ENCODE results near the gene NEO1.

Gene NEO1

DNA sequence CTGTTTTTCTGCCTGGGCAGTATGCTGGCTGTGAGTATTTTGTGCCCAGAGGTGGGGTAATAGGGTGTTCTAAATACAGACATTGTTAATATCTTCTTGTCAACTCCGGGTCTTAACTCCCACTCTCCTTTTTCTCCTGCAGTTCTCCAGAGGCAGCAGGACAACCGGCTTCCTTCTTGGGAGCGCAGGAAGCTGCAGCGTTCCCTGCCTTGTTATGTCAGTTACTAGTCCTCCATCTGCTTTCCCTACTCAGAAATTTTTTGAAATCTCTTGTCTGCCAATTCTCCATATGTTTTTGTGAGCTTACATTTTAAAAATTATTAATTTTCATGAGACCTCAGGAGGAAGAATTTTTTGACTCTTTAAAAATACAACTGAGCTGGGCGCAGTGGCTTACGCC, 67.2 kb downstream of the NEO1 start:
- H3K4me2 ChIP-seq (ENCODE audit: low read depth, low read length, poor library complexity, severe bottlenecking), result no peak overlapping the region
- H3K9me3 ChIP-seq (ENCODE audit: insufficient read depth, low read length), result no peaks in the 10 kb centered on the region
- H3F3A ChIP-seq (ENCODE audit: insufficient read depth), result no peaks in the 10 kb centered on the region
- H3K27me3 ChIP-seq (ENCODE audit: low read length), result no peaks in the 10 kb centered on the region
- H3K4me3 ChIP-seq (ENCODE audit: insufficient read depth, low read length, poor library complexity, severe bottlenecking), result no peak overlapping the region
- no peaks in the 10 kb centered on the region for H3K9me2 ChIP-seq (replicated peaks; ENCODE audit: insufficient read depth, low read length)
- H3K36me3 ChIP-seq (ENCODE audit: low read length), result no peaks in the 10 kb centered on the region
- no peaks in the 10 kb centered on the region for H4K20me1 ChIP-seq (ENCODE audit: low read depth, low read length)
- TF ChIP-seq EZH2phosphoT487 (conservative IDR thresholded peaks at IDR 0.05; ENCODE audit: low read length) (no peak), CTCF (IDR thresholded peaks at IDR 0.05; ENCODE audit: insufficient read depth, low read length, poor library complexity, severe bottlenecking) (no peak)
- no peak overlapping the region for H3K9ac ChIP-seq (ENCODE audit: low read length)
- H3K27ac ChIP-seq (ENCODE audit: low read depth, low read length), result no peak overlapping the region
- no peak overlapping the region for H2AFZ ChIP-seq (ENCODE audit: low read depth, low read length, severe bottlenecking)
- no peaks in the 10 kb centered on the region for H3K79me2 ChIP-seq (ENCODE audit: insufficient read depth, low read length)

- no peaks in the 10 kb centered on the region for H3K79me2 ChIP-seq (ENCODE audit: insufficient read depth, low read length)
- H3K9me2 ChIP-seq (replicated peaks; ENCODE audit: insufficient read depth, low read length), result no peaks in the 10 kb centered on the region
- no peak overlapping the region for H2AFZ ChIP-seq (ENCODE audit: low read depth, low read length, severe bottlenecking)
- no peak overlapping the region for H3K27ac ChIP-seq (ENCODE audit: low read depth, low read length)
- no peak overlapping the region for H3K4me3 ChIP-seq (ENCODE audit: insufficient read depth, low read length, poor library complexity, severe bottlenecking)
- H3K27me3 ChIP-seq (ENCODE audit: low read length), result no peaks in the 10 kb centered on the region
- H4K20me1 ChIP-seq (ENCODE audit: low read depth, low read length), result no peaks in the 10 kb centered on the region
- H3K9me3 ChIP-seq (ENCODE audit: insufficient read depth, low read length), result no peaks in the 10 kb centered on the region
- TF ChIP-seq EZH2phosphoT487 (conservative IDR thresholded peaks at IDR 0.05; ENCODE audit: low read length) (no peak), CTCF (IDR thresholded peaks at IDR 0.05; ENCODE audit: insufficient read depth, low read length, poor library complexity, severe bottlenecking) (no peak)
- H3K9ac ChIP-seq (ENCODE audit: low read length), result no peak overlapping the region
- H3K36me3 ChIP-seq (ENCODE audit: low read length), result no peaks in the 10 kb centered on the region
- H3K4me2 ChIP-seq (ENCODE audit: low read depth, low read length, poor library complexity, severe bottlenecking), result no peak overlapping the region
- H3F3A ChIP-seq (ENCODE audit: insufficient read depth), result no peaks in the 10 kb centered on the region
These were observed 68.0 kb downstream of the NEO1 start for GRCh38 chr15:73120269-73120668.

DNA sequence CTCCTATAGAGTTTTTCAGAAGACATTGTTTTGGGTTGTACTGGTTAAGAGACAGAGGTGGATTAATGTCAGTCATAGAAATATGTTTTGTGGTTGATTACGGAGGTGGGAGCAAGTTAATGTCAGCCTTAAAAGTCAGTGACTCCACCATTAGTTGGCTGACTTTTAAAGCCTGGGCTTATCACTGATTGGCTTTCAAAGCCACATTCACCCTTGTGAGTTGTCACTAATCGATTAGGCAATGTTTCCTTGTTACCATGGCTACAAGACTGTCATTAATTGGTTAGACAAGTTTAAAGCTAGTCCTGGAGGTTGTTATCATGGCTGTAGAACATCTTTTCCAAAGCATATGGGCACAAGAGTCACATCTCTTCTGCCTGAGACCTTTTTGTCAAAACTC, 73.0 kb downstream of the NEO1 start:
- Histone ChIP-seq H3K9me3 (ENCODE audit: insufficient read depth, low read length) (no peaks in the 10 kb centered on the region), H3K4me2 (ENCODE audit: low read depth, low read length, poor library complexity, severe bottlenecking) (no peak overlapping the region), H3K27ac (ENCODE audit: low read depth, low read length) (no peak overlapping the region), H3K27me3 (ENCODE audit: low read length) (no peaks in the 10 kb centered on the region), H3K9me2 (replicated peaks; ENCODE audit: insufficient read depth, low read length) (no peaks in the 10 kb centered on the region), H3K9ac (ENCODE audit: low read length) (no peak overlapping the region), H4K20me1 (ENCODE audit: low read depth, low read length) (no peaks in the 10 kb centered on the region), H2AFZ (ENCODE audit: low read depth, low read length, severe bottlenecking) (no peak overlapping the region), H3K4me3 (ENCODE audit: insufficient read depth, low read length, poor library complexity, severe bottlenecking) (no peak overlapping the region), H3K36me3 (ENCODE audit: low read length) (no peaks in the 10 kb centered on the region), H3F3A (ENCODE audit: insufficient read depth) (no peaks in the 10 kb centered on the region), H3K79me2 (ENCODE audit: insufficient read depth, low read length) (no peaks in the 10 kb centered on the region)
- TF ChIP-seq EZH2phosphoT487 (conservative IDR thresholded peaks at IDR 0.05; ENCODE audit: low read length) (no peak), CTCF (IDR thresholded peaks at IDR 0.05; ENCODE audit: insufficient read depth, low read length, poor library complexity, severe bottlenecking) (no peak)
